OCI-LY3 (cell line): ENCODE data around the gene PLB1.

ENCODE experiments used
- EZH2phosphoT487 ChIP-seq: fragments of 200-600 bp; shearing (Covaris generic); IDR thresholded peaks from 2 replicates; pipeline ENCODE4 v1.6.1; 2018; ENCODE audit warnings: antibody characterized with exemption, mixed run types, low read depth
- TF ChIP-seq, protein P1 (sequence below): fragments of 200-600, 300-600 bp; sonication (generic); IDR thresholded peaks from 2 replicates; pipeline ENCODE4 v1.5.1; 2014; ENCODE audit warnings: antibody characterized with exemption, low read length, low read depth

DNA sequence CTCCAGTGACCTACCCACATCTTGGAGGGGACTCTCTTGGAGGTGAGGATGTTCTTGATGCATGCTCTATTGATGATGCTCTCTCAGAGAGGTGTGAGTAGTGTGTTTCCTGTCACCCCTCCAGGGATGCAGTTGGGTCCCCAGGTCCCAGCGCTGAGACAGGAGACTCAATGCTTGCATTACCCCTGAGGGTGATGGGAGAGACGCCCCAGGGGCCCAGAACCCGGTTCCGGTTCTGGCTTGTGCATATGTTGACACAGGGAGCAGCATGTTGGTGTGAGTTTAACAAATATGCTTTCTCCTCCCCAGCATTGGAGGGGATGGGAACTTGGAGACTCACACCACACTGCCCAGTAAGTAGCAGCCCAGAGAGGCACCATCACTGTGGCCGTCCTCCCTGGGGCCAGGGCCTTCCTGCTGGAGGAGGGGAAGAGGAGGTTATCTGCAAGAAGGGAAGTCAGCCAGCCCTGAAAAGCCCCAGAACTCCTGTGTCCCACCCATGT is 124.5 kb downstream of the PLB1 start:
- TF ChIP-seq, protein P1, sequence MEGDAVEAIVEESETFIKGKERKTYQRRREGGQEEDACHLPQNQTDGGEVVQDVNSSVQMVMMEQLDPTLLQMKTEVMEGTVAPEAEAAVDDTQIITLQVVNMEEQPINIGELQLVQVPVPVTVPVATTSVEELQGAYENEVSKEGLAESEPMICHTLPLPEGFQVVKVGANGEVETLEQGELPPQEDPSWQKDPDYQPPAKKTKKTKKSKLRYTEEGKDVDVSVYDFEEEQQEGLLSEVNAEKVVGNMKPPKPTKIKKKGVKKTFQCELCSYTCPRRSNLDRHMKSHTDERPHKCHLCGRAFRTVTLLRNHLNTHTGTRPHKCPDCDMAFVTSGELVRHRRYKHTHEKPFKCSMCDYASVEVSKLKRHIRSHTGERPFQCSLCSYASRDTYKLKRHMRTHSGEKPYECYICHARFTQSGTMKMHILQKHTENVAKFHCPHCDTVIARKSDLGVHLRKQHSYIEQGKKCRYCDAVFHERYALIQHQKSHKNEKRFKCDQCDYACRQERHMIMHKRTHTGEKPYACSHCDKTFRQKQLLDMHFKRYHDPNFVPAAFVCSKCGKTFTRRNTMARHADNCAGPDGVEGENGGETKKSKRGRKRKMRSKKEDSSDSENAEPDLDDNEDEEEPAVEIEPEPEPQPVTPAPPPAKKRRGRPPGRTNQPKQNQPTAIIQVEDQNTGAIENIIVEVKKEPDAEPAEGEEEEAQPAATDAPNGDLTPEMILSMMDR: no peak
- TF ChIP-seq EZH2phosphoT487: no peak
